GM12892 (cell line): ENCODE data around the gene HNRNPC.

Source experiments
- DNase-seq: peaks from one replicate; pipeline ENCODE4 v3.0.0; 2011; ENCODE audit not compliant: insufficient read length
- FAIRE-seq: peaks from 2 replicates; lab custom pipeline; 2011; peaks lifted over from hg19 to GRCh38; lab: Jason Lieb, UNC
- POLR2A ChIP-seq: IDR thresholded peaks from 2 replicates; pipeline ENCODE4 v1.6.1; 2011; ENCODE audit warnings: low read depth, low read length, control low read depth
- POLR2AphosphoS5 ChIP-seq: IDR thresholded peaks from 2 replicates; pipeline ENCODE4 v1.6.1; 2011; ENCODE audit warnings: low read depth, low read length, control low read depth
- TAF1 ChIP-seq: IDR thresholded peaks from 2 replicates; pipeline ENCODE4 v1.6.1; 2011; ENCODE audit warnings: low read depth, mild to moderate bottlenecking, control low read depth, low read length, borderline replicate concordance

The HNRNPC gene

DNA sequence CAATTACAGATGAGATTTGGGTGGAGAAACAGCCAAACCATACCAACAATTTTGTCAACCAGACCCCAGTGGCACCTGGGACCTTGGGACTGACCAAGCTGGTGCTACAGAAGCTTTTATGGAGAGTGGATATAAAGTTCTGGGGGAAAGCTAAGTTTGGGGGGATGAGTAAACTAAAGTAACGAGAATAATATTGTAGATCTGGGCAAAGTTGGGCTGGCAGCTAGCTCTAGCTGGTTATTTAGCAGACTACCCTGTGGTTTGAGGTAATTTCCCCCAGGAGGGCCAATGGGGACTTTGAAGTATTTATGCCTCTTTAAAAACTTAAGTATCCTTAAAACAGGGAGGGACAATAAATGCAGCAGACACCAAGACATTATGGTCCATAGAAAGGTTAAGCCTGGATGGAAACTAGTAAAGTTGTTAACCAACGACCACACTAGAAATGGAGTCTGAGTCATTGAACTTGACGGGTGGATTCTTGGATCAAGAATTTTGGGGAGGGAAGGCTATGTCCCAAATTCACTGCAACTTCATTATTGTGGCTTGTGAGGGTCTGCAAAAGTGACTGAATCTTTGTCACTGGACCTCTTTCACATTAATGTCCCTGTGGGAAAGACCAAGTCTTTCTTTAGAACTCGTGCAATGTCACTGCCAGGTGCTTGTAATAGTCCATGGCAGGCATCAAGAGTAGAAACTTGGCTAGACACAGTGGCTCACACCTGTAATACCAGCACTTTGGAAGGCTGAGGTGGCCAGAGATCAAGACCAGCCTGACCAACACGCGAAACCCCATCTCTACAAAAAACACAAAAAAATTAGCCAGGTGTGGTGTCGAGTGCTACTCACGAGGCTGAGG, 64.8 kb downstream of the HNRNPC start:
- no peak for DNase-seq
- FAIRE-seq, result no peak
- TF ChIP-seq TAF1 (no peak), POLR2AphosphoS5 (no peak), POLR2A (no peak)

DNA sequence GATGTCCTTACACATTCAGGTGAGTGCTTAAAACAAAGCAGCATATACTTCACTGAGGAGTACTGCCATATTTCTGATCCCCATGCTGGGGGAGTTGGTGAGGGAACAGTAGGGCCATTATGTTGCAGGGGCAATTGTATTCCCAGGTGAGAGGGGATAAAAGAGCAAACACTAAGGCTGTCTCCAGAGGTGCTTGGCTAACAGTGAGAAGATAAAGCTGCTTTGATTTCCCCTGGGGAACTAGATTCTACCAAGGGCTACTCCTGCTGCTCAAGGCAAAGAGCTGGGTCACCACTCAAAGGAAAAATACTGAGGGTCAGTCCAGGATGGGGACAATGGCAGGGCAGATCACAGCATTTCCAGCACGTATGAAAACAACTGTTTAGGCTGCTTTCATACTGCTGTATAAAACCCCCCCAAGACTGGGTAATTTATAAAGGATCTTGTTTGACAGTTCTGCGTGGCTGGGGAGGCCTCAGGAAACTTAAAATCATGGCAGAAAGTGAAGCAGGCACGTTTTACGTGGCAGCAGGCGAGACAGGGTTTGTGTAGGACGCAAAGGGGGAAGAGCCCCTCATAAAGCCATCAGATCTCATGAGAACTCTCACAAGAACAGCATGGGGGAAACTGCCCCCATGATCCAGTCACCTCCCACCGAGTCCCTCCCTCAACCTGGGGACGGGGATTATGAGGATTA, 65.6 kb downstream of the HNRNPC start:
- DNase-seq, result no peak
- TF ChIP-seq TAF1 (no peak), POLR2AphosphoS5 (no peak)
- no peak for FAIRE-seq

DNA sequence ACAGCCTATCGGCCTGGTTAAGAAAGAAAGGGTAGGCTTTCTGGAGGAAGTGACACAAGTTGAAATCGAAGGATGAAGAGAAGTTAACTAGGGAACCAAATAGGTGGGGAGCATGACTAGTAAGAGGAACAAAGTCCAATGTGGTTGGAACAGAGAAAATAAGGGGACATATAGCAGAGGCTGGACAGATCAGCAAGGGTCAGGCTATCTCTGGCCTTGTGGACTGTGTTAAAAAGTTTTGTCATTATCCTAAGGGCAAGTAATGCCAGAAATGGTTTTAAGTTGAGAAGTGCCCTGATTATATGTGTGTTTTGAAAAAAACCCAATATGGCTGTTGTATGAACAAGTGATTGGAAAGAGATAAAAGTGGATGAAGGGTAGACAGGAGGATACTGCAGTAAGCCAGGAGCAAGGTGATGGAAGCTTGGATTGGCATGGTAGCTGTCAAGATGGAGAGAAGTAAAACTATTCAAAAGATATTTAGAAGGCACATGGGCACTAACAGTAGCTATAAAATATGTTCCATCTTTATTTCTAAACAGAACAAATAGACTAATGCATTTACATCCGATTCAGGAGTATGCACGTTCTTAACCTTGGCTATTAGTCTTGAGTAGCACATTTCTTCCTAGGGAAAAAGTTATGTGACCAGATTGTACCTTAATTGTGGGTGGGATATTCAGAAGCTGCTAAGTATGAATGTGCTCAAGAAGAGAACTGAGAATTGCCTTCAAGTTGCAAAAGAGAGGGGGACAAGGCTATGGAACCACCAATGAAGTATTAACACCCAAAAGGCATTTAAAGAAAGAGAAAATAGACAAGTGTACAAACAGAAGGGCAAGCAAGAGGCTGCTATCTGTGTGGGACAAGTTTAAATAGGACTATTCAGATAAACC, 66.5 kb downstream of the HNRNPC start:
- TF ChIP-seq POLR2AphosphoS5, result no peak
- no peak for TF ChIP-seq POLR2A
- no peak for TF ChIP-seq TAF1
- DNase-seq, result no peak
- no peak for FAIRE-seq

DNA sequence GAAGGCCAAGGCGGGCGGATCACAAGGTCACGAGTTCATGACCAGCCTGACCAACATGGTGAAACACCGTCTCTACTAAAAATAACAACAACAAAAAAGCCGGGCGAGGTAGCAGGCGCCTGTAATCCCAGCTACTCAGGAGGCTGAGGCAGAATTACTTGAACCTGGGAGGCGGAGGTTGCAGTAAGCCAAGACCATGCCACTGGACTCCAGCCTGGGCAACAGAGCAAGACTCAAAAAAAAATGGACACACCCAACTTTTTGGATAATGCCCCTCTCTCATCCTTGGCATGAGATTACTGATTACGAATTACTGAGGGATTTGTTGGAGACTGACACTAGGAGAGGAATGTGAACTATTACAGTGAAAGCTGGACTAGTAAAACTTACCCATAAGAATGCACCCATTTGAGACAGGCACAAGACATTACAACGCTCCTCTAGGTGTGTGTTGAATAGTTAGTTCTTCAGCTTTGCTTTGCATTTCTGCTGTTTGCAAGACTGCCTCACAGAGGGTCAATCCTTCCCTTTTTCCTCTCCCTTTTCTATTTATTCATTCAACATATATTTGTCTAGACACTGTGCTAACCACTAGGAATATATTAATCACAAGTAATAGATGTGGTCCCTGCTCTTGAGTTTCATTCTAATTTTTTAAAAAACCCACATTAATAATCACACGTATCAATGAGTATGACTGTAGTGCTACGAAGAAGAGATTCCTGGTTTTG, 67.3 kb downstream of the HNRNPC start:
- no peak for DNase-seq
- TF ChIP-seq POLR2AphosphoS5, result no peak
- TF ChIP-seq POLR2A, result no peak
- no peak for TF ChIP-seq TAF1
- no peak for FAIRE-seq

DNA sequence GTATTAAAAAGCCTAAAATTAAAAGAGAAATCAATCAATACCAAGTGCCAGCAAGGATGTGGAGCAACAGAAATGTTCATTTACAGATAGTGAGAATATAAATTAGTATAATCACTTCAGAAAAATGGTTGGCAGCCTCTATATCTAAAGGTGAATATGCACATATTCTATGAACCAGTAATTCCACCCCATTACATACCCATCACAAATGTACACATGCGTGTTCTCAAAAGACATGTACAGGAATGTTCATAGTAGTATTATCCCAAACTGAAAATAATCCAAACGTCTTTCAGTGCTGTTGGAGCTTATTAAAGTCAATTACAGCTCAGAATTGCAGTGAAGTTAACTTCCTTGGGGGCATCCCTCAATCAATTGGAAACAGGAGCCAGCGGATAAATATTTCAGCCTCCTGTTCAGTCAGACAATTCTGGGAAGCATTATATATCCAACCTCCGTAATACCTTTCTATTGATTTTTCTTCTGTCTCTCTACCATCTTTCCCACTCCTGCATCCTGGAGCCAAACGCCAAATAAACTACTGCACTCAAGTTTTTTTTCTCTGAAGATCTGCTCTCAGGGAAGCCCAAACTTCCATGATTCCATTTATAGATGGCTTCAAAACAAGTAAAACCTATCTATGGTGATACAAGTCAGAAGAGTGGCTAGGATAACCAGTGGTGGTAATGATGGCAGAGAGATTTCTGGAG, 68.3 kb downstream of the HNRNPC start:
- TF ChIP-seq POLR2AphosphoS5 (no peak), POLR2A (no peak), TAF1 (no peak)
- DNase-seq, result no peak
- no peak for FAIRE-seq

DNA sequence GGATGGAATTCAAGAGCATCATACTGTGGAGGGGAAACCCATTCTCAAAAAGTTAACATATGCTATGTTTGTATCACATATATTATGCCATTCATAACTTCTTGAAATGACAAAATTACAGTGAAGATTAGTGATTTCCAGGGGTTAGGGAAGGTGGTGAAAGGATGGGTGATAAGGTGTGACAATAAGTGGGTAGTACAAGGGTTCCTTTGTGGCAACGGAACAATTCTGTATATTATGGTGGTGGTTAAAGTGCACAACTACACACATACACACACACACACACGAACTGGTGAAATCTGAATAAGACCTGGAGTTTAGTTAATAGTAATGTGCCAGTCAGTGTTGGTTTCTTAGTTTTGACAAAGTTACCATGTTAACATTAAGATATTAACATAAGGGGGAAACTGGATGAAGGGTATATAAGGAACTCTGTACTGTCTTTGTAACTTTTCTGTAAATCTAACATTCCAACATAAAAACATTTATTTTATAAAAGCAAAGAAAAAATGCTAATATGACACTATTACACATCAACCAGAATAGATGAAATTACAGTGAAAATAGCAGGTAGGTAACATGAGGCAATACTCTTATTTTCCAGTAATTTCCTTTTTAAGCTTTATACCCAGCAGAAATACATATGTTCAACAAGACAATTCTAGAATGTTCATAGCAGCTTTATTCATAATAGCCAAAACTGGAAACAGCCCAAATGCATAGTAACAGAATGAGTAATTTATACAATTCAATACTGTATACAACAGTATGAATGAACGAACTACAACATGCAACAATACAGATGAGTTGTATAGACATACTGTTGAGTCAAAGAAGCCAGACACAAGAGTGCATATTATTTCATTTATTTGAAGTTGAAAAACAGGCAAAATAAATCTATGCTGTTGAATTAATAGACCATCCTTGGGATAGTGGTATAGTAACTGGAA, 69.4 kb downstream of the HNRNPC start:
- DNase-seq (no peak), FAIRE-seq (no peak)
- TF ChIP-seq TAF1 (no peak), POLR2A (no peak), POLR2AphosphoS5 (no peak)

DNA sequence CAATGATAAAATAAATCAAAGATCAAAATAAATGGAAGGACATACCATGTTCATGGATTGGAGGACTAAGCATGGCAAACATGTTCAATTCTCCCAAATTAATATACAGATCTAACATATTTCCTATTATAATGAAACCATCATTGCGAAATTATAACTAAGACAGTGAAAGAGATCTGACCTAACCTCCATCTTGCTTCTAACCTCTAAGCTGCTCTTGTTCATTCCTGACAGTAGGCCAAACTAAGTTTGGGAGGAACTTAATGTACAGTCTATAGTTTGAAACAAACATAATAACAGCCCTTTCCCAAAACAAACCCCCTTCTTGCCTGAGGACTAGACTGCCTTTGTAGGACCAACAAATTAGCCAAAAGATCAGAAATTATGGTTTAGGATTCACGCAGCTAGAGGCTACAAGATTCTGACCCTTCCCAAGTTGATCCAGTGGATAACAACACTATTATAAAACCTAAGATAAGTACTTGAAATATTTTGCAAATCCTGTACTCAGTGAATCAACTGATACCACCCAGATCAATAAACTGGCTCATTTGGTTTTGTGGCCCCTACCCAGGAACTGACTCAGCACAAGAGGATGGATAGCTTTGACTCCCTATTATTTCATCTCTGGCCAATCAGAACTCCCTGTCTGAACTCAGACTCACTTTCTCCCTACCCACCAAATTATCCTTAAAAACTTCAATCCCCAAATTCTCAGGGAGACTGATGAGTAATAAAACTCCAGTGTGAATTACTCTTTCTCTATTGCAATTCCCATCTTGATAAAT, 71.6 kb downstream of the HNRNPC start:
- no peak for DNase-seq
- no peak for FAIRE-seq
- TF ChIP-seq POLR2AphosphoS5, result no peak
- TF ChIP-seq POLR2A, result no peak
- no peak for TF ChIP-seq TAF1

DNA sequence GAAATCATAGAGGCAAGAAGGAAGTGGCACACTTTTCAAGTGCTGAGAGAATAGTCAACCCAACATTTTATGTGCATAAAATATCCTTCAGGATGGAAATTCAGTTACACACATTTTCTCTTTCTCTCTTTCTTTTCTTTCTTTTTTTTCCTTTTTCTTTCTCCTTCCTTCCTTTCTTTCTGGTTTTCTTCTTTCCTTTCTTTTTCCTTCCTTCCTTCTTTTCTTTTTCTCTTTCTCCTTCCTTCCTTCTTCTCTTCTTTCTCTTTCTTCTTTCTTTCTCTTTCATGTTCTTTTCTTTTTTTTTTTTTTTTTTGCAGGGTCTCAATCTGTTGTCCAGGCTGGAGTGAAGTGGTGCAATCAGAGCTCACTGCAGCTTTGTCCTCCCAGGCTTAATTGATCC, 74.6 kb downstream of the HNRNPC start:
- DNase-seq (no peak), FAIRE-seq (no peak)
- no peak for TF ChIP-seq POLR2AphosphoS5
- TF ChIP-seq POLR2A, result no peak
- TF ChIP-seq TAF1, result no peak

DNA sequence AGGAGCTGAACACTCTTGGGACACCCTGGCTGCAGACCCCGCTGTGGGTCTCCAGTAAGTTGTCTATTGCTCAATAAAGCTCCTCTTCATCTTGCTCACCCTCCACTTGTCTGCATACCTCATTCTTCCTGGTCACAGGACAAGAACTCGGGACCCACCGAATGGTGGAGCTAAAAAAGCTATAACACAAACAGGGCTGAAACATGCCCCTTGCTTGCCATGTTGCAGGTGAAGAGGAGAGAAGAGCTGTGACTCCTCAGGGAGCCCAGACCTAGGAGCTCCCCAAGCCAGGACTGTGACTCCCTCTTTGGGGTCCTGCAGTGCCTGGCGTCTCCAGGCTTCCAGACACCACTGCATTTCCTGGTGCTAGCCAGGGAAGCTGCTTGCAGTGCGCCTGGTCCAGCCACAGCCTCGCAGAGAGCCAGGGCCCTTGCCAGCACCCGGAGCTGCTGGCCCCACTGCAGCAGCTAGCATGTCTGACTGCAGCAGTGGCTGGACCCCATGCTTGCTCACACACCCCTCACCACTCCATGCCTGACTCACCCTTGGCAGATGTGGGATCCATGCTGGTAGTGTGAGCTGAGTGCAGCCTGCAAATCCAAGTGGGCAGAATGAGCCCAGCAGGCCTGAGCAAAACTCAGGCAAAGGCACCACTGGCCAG, 76.2 kb downstream of the HNRNPC start:
- TF ChIP-seq POLR2AphosphoS5 (no peak), TAF1 (no peak), POLR2A (no peak)
- DNase-seq (no peak), FAIRE-seq (no peak)
